ENCODE data around the gene AKR1E2. TPM values are rescaled to one million over a fixed set of nuclear protein-coding genes. Genes with fewer than 3 reads are reported as not detected.

Gene AKR1E2
- total RNA-seq, 1 donor from 2014 or later, result 8.7 TPM

- DNase-seq, result no peak
- no peak overlapping the region for H3K27ac Mint-ChIP-seq (ENCODE audit: unreplicated experiment)
- TF ChIP-seq CTCF (IDR thresholded peaks at IDR 0.05; ENCODE audit: partially characterized antibody, unreplicated experiment), result no peak
- H3K9me3 Mint-ChIP-seq (ENCODE audit: unreplicated experiment), result peaks cover 2% of the 10 kb centered on the region
- no peaks in the 10 kb centered on the region for H3K4me1 Mint-ChIP-seq (ENCODE audit: low read depth, unreplicated experiment)
- no peak overlapping the region for H3K4me3 Mint-ChIP-seq (ENCODE audit: unreplicated experiment)
- peaks cover 4% of the 10 kb centered on the region for H3K36me3 Mint-ChIP-seq (ENCODE audit: unreplicated experiment)
- peaks cover 6% of the 10 kb centered on the region for H3K27me3 Mint-ChIP-seq (ENCODE audit: unreplicated experiment)
Observed at GRCh38 chr10:4806534-4806933, 19.5 kb upstream of the AKR1E2 start.

- Mint-ChIP-seq H3K36me3 (ENCODE audit: unreplicated experiment) (peaks cover 4% of the 10 kb centered on the region), H3K27me3 (ENCODE audit: unreplicated experiment) (peaks cover 8% of the 10 kb centered on the region), H3K4me1 (ENCODE audit: low read depth, unreplicated experiment) (no peaks in the 10 kb centered on the region), H3K9me3 (ENCODE audit: unreplicated experiment) (peaks cover 3% of the 10 kb centered on the region), H3K4me3 (ENCODE audit: unreplicated experiment) (no peak overlapping the region), H3K27ac (ENCODE audit: unreplicated experiment) (no peak overlapping the region)
- TF ChIP-seq CTCF (IDR thresholded peaks at IDR 0.05; ENCODE audit: partially characterized antibody, unreplicated experiment), result no peak
- DNase-seq, result no peak
Observed at GRCh38 chr10:4807761-4808507, 18.1 kb upstream of the AKR1E2 start.

- peaks cover 3% of the 10 kb centered on the region for H3K9me3 Mint-ChIP-seq (ENCODE audit: unreplicated experiment)
- no peaks in the 10 kb centered on the region for H3K4me1 Mint-ChIP-seq (ENCODE audit: low read depth, unreplicated experiment)
- H3K4me3 Mint-ChIP-seq (ENCODE audit: unreplicated experiment), result no peak overlapping the region
- no peak overlapping the region for H3K27ac Mint-ChIP-seq (ENCODE audit: unreplicated experiment)
- peaks cover 8% of the 10 kb centered on the region for H3K27me3 Mint-ChIP-seq (ENCODE audit: unreplicated experiment)
- peaks cover 4% of the 10 kb centered on the region for H3K36me3 Mint-ChIP-seq (ENCODE audit: unreplicated experiment)
- DNase-seq, result no peak
- TF ChIP-seq CTCF (IDR thresholded peaks at IDR 0.05; ENCODE audit: partially characterized antibody, unreplicated experiment), result no peak
Observed at GRCh38 chr10:4809156-4809555, 16.9 kb upstream of the AKR1E2 start.

- DNase-seq, result no peak
- Mint-ChIP-seq H3K4me1 (ENCODE audit: low read depth, unreplicated experiment) (no peaks in the 10 kb centered on the region), H3K27ac (ENCODE audit: unreplicated experiment) (no peak overlapping the region), H3K9me3 (ENCODE audit: unreplicated experiment) (peaks cover 3% of the 10 kb centered on the region), H3K36me3 (ENCODE audit: unreplicated experiment) (peaks cover 4% of the 10 kb centered on the region), H3K27me3 (ENCODE audit: unreplicated experiment) (peaks cover 8% of the 10 kb centered on the region), H3K4me3 (ENCODE audit: unreplicated experiment) (no peak overlapping the region)
- TF ChIP-seq CTCF (IDR thresholded peaks at IDR 0.05; ENCODE audit: partially characterized antibody, unreplicated experiment), result no peak
Observed at GRCh38 chr10:4810092-4810491, 15.9 kb upstream of the AKR1E2 start.

GRCh38 chr10:4812046-4812445 lies 14.0 kb upstream of the AKR1E2 start:
- Mint-ChIP-seq H3K4me3 (ENCODE audit: unreplicated experiment) (no peak overlapping the region), H3K36me3 (ENCODE audit: unreplicated experiment) (peaks cover 4% of the 10 kb centered on the region), H3K27ac (ENCODE audit: unreplicated experiment) (no peak overlapping the region), H3K27me3 (ENCODE audit: unreplicated experiment) (peaks cover 8% of the 10 kb centered on the region), H3K4me1 (ENCODE audit: low read depth, unreplicated experiment) (no peaks in the 10 kb centered on the region), H3K9me3 (ENCODE audit: unreplicated experiment) (peaks cover 3% of the 10 kb centered on the region)
- no peak for TF ChIP-seq CTCF (IDR thresholded peaks at IDR 0.05; ENCODE audit: partially characterized antibody, unreplicated experiment)
- DNase-seq, result no peak

Measured in glutamatergic neuron (in vitro differentiated cells).